ENCODE data around the gene ABCG5.

The ABCG5 gene

GRCh38 chr2:43802135-43802534, 36.5 kb downstream of the ABCG5 start:
- no peaks in the 10 kb centered on the region for H3K9me3 Mint-ChIP-seq
- no peak overlapping the region for H3K27ac Mint-ChIP-seq
- H3K36me3 Mint-ChIP-seq (ENCODE audit: low read depth), result peaks cover 19% of the 10 kb centered on the region
- H3K4me3 Mint-ChIP-seq, result no peak overlapping the region
- H3K4me1 Mint-ChIP-seq (ENCODE audit: low read depth), result no peaks in the 10 kb centered on the region
- DNase-seq, result no peak
- H3K27me3 Mint-ChIP-seq, result no peaks in the 10 kb centered on the region

- Mint-ChIP-seq H3K27me3 (no peaks in the 10 kb centered on the region), H3K9me3 (no peaks in the 10 kb centered on the region), H3K4me3 (no peak overlapping the region), H3K4me1 (ENCODE audit: low read depth) (no peaks in the 10 kb centered on the region), H3K36me3 (ENCODE audit: low read depth) (peaks cover 19% of the 10 kb centered on the region), H3K27ac (no peak overlapping the region)
- no peak for DNase-seq
Measured at GRCh38 chr2:43800894-43801293, 37.7 kb downstream of the ABCG5 start.

- peaks cover 20% of the 10 kb centered on the region for H3K36me3 Mint-ChIP-seq (ENCODE audit: low read depth)
- no peaks in the 10 kb centered on the region for H3K9me3 Mint-ChIP-seq
- no peaks in the 10 kb centered on the region for H3K27me3 Mint-ChIP-seq
- no peak overlapping the region for H3K4me3 Mint-ChIP-seq
- no peak for DNase-seq
- no peak overlapping the region for H3K27ac Mint-ChIP-seq
- H3K4me1 Mint-ChIP-seq (ENCODE audit: low read depth), result no peaks in the 10 kb centered on the region
Measured at GRCh38 chr2:43798300-43798699, 40.3 kb downstream of the ABCG5 start.

GRCh38 chr2:43796206-43796605, 42.4 kb downstream of the ABCG5 start:
- Mint-ChIP-seq H3K4me3 (no peak overlapping the region), H3K9me3 (no peaks in the 10 kb centered on the region), H3K27me3 (no peaks in the 10 kb centered on the region), H3K4me1 (ENCODE audit: low read depth) (no peaks in the 10 kb centered on the region), H3K27ac (no peak overlapping the region), H3K36me3 (ENCODE audit: low read depth) (peaks cover 24% of the 10 kb centered on the region)
- no peak for DNase-seq

- no peak overlapping the region for H3K4me3 Mint-ChIP-seq
- H3K36me3 Mint-ChIP-seq (ENCODE audit: low read depth), result peaks cover 33% of the 10 kb centered on the region
- no peaks in the 10 kb centered on the region for H3K9me3 Mint-ChIP-seq
- H3K4me1 Mint-ChIP-seq (ENCODE audit: low read depth), result no peaks in the 10 kb centered on the region
- no peak overlapping the region for H3K27ac Mint-ChIP-seq
- H3K27me3 Mint-ChIP-seq, result no peaks in the 10 kb centered on the region
- no peak for DNase-seq
Measured at GRCh38 chr2:43794956-43795355, 43.7 kb downstream of the ABCG5 start.

GRCh38 chr2:43792653-43793052, 46.0 kb downstream of the ABCG5 start:
- H3K9me3 Mint-ChIP-seq, result no peaks in the 10 kb centered on the region
- H3K27ac Mint-ChIP-seq, result no peak overlapping the region
- H3K36me3 Mint-ChIP-seq (ENCODE audit: low read depth), result peaks cover 43% of the 10 kb centered on the region
- DNase-seq, result no peak
- no peaks in the 10 kb centered on the region for H3K27me3 Mint-ChIP-seq
- no peak overlapping the region for H3K4me3 Mint-ChIP-seq
- H3K4me1 Mint-ChIP-seq (ENCODE audit: low read depth), result peaks cover 21% of the 10 kb centered on the region

GRCh38 chr2:43791035-43791765, 47.4 kb downstream of the ABCG5 start:
- H3K27ac Mint-ChIP-seq, result peak overlapping the region; percentile 33
- no peaks in the 10 kb centered on the region for H3K27me3 Mint-ChIP-seq
- DNase-seq, result no peak
- peaks cover 41% of the 10 kb centered on the region for H3K36me3 Mint-ChIP-seq (ENCODE audit: low read depth)
- H3K9me3 Mint-ChIP-seq, result no peaks in the 10 kb centered on the region
- no peak overlapping the region for H3K4me3 Mint-ChIP-seq
- H3K4me1 Mint-ChIP-seq (ENCODE audit: low read depth), result peaks cover 29% of the 10 kb centered on the region

- no peaks in the 10 kb centered on the region for H3K27me3 Mint-ChIP-seq
- peaks cover 36% of the 10 kb centered on the region for H3K36me3 Mint-ChIP-seq (ENCODE audit: low read depth)
- no peak overlapping the region for H3K4me3 Mint-ChIP-seq
- no peak for DNase-seq
- H3K9me3 Mint-ChIP-seq, result no peaks in the 10 kb centered on the region
- no peak overlapping the region for H3K27ac Mint-ChIP-seq
- H3K4me1 Mint-ChIP-seq (ENCODE audit: low read depth), result peaks cover 29% of the 10 kb centered on the region
Measured at GRCh38 chr2:43790147-43790546, 48.5 kb downstream of the ABCG5 start.

GRCh38 chr2:43788646-43789045, 50.0 kb downstream of the ABCG5 start:
- DNase-seq, result no peak
- Mint-ChIP-seq H3K27me3 (no peaks in the 10 kb centered on the region), H3K4me1 (ENCODE audit: low read depth) (peaks cover 29% of the 10 kb centered on the region), H3K4me3 (no peak overlapping the region), H3K27ac (peak overlapping the region; percentile 76), H3K9me3 (no peaks in the 10 kb centered on the region), H3K36me3 (ENCODE audit: low read depth) (peaks cover 33% of the 10 kb centered on the region)

GRCh38 chr2:43787895-43788294, 50.7 kb downstream of the ABCG5 start:
- DNase-seq, result no peak
- Mint-ChIP-seq H3K27ac (peak overlapping the region; percentile 76), H3K27me3 (no peaks in the 10 kb centered on the region), H3K9me3 (no peaks in the 10 kb centered on the region), H3K4me1 (ENCODE audit: low read depth) (peaks cover 29% of the 10 kb centered on the region), H3K4me3 (peak overlapping the region; percentile 18), H3K36me3 (ENCODE audit: low read depth) (peaks cover 32% of the 10 kb centered on the region)

GRCh38 chr2:43778233-43778632, 60.4 kb downstream of the ABCG5 start:
- Mint-ChIP-seq H3K4me1 (ENCODE audit: low read depth) (peaks cover 29% of the 10 kb centered on the region), H3K27me3 (no peaks in the 10 kb centered on the region), H3K27ac (no peak overlapping the region), H3K4me3 (no peak overlapping the region), H3K9me3 (no peaks in the 10 kb centered on the region), H3K36me3 (ENCODE audit: low read depth) (peaks cover 21% of the 10 kb centered on the region)
- no peak for DNase-seq

GRCh38 chr2:43777306-43777926, 61.2 kb downstream of the ABCG5 start:
- H3K4me3 Mint-ChIP-seq, result peak overlapping the region; percentile 12

GRCh38 chr2:43776324-43776723, 62.3 kb downstream of the ABCG5 start:
- Mint-ChIP-seq H3K9me3 (no peaks in the 10 kb centered on the region), H3K27me3 (no peaks in the 10 kb centered on the region), H3K4me3 (peak overlapping the region; percentile 63), H3K4me1 (ENCODE audit: low read depth) (peaks cover 31% of the 10 kb centered on the region), H3K27ac (peak overlapping the region; percentile 91), H3K36me3 (ENCODE audit: low read depth) (peaks cover 21% of the 10 kb centered on the region)
- no peak for DNase-seq

More at GRCh38 chr2:43777306-43777926, 61.2 kb downstream of the ABCG5 start:
- Mint-ChIP-seq H3K27me3 (no peaks in the 10 kb centered on the region), H3K27ac (peak overlapping the region; percentile 83), H3K36me3 (ENCODE audit: low read depth) (peaks cover 21% of the 10 kb centered on the region), H3K9me3 (no peaks in the 10 kb centered on the region), H3K4me1 (ENCODE audit: low read depth) (peaks cover 31% of the 10 kb centered on the region)
- DNase-seq, result no peak

- peak overlapping the region; percentile 91 for H3K4me3 Mint-ChIP-seq
- H3K4me1 Mint-ChIP-seq (ENCODE audit: low read depth), result peaks cover 31% of the 10 kb centered on the region
- no peaks in the 10 kb centered on the region for H3K27me3 Mint-ChIP-seq
- H3K36me3 Mint-ChIP-seq (ENCODE audit: low read depth), result peaks cover 18% of the 10 kb centered on the region
- DNase-seq, result no peak
- H3K9me3 Mint-ChIP-seq, result no peaks in the 10 kb centered on the region
- peak overlapping the region; percentile 95 for H3K27ac Mint-ChIP-seq
Measured at GRCh38 chr2:43774617-43775016, 64.0 kb downstream of the ABCG5 start.

GRCh38 chr2:43773876-43774613, 64.6 kb downstream of the ABCG5 start, which contains the start of gene DYNC2LI1:
TSS of gene DYNC2LI1 (plus strand) at chr2:43774039. CDS start at chr2:43774139, 100 bp downstream.
- Mint-ChIP-seq H3K27ac (peak within 1 kb of the TSS; percentile 95), H3K9me3 (no peaks in the 10 kb centered on the region), H3K27me3 (no peaks in the 10 kb centered on the region), H3K4me1 (ENCODE audit: low read depth) (peaks cover 31% of the 10 kb centered on the region), H3K4me3 (peak within 1 kb of the TSS; percentile 91), H3K36me3 (ENCODE audit: low read depth) (peaks cover 18% of the 10 kb centered on the region)
- peak; percentile 88 for DNase-seq

Measured in activated T-cell treated with anti-CD3 and anti-CD28 coated beads, Interleukin-2, amount 50 U/mL, for 24 hours (primary cell).